WTC11 (cell line): Measurements from ENCODE around the gene OTC. TPM values are rescaled to one million over a fixed set of nuclear protein-coding genes. Genes with fewer than 3 reads are reported as not detected.

Source experiments
- ATAC-seq: fragments of 200-7000 bp; cut with Tn5 transposase; 2 replicates; pipeline ENCODE4 v1.10.0; 2021; ENCODE audit warnings: mild to moderate bottlenecking, moderate library complexity
- CTCF ChIA-PET: fragments of 300-600 bp; sonication (Branson Sonifier 250); formaldehyde crosslinking; loops from one replicate; lab custom pipeline; 2021; ENCODE audit warnings: antibody characterized with exemption; lab: Charles Lee
- POLR2A ChIA-PET: fragments of 350-600 bp; sonication (Branson Sonifier 250); formaldehyde crosslinking; loops from one replicate; lab custom pipeline; 2021; ENCODE audit warnings: antibody characterized with exemption; lab: Charles Lee
- DNase-seq: peaks from one replicate; pipeline ENCODE4 v3.0.0; 2021; ENCODE audit warnings: low spot score
- H3K27ac Mint-ChIP-seq: 2 replicates; pipeline ENCODE4 v1.8.0; 2021; ENCODE audit warnings: mixed read lengths
- H3K27me3 Mint-ChIP-seq: 2 replicates; pipeline ENCODE4 v1.8.0; 2021; ENCODE audit warnings: low read depth, mild to moderate bottlenecking, moderate library complexity, mixed read lengths
- H3K36me3 Mint-ChIP-seq: 2 replicates; pipeline ENCODE4 v1.8.0; 2021; ENCODE audit warnings: mixed read lengths
- H3K4me1 Mint-ChIP-seq: 2 replicates; pipeline ENCODE4 v1.8.0; 2022; ENCODE audit warnings: mixed read lengths
- H3K4me3 Mint-ChIP-seq: 2 replicates; pipeline ENCODE4 v1.8.0; 2021; ENCODE audit warnings: mild to moderate bottlenecking, moderate library complexity, mixed read lengths
- H3K9me3 Mint-ChIP-seq: 2 replicates; pipeline ENCODE4 v1.8.0; 2021; ENCODE audit warnings: mixed read lengths
- JUN ChIP-seq: sonication (generic); formaldehyde crosslinking; IDR thresholded peaks from 2 replicates; pipeline ENCODE4 v1.8.0; 2023; ENCODE audit warnings: mild to moderate bottlenecking, missing genetic modification reagents
- KAT7 ChIP-seq: sonication (generic); formaldehyde crosslinking; IDR thresholded peaks from 2 replicates; pipeline ENCODE4 v1.8.1; 2023; ENCODE audit warnings: missing genetic modification reagents, mild to moderate bottlenecking, borderline replicate concordance
- MYBL2 ChIP-seq: sonication (generic); formaldehyde crosslinking; IDR thresholded peaks from 2 replicates; pipeline ENCODE4 v1.8.1; 2023; ENCODE audit warnings: mild to moderate bottlenecking, moderate library complexity, missing genetic modification reagents
- NR1H2 ChIP-seq: sonication (generic); formaldehyde crosslinking; IDR thresholded peaks from 2 replicates; pipeline ENCODE4 v1.9.0; 2021; ENCODE audit warnings: mild to moderate bottlenecking, moderate library complexity, missing genetic modification reagents
- SP1 ChIP-seq: sonication (generic); formaldehyde crosslinking; conservative IDR thresholded peaks from 2 replicates; pipeline ENCODE4 v1.8.1; 2022; ENCODE audit warnings: missing genetic modification reagents
- ZNF219 ChIP-seq: sonication (generic); formaldehyde crosslinking; IDR thresholded peaks from 2 replicates; pipeline ENCODE4 v1.8.0; 2023; ENCODE audit warnings: missing genetic modification reagents, mild to moderate bottlenecking, borderline replicate concordance
- ZNF396 ChIP-seq: fragments of 250-450 bp; sonication (Bioruptor Pico); IDR thresholded peaks from 2 replicates; pipeline ENCODE4 v1.8.0; 2021; ENCODE audit warnings: mild to moderate bottlenecking, moderate library complexity, borderline replicate concordance
- ZNF416 ChIP-seq: fragments of 250-450 bp; sonication (Bioruptor Pico); IDR thresholded peaks from 2 replicates; pipeline ENCODE4 v1.9.0; 2021; ENCODE audit warnings: mild to moderate bottlenecking, inconsistent platforms
- total RNA-seq: library from RNA; stranded (reverse); gene quantifications from 3 replicates; pipeline ENCODE4 v1.2.3, GENCODE V29; 2021
- TF ChIP-seq, protein P1 (sequence below): sonication (generic); formaldehyde crosslinking; IDR thresholded peaks from 2 replicates; pipeline ENCODE4 v1.8.0; 2023; ENCODE audit warnings: mild to moderate bottlenecking, missing genetic modification reagents
- TF ChIP-seq, protein P2 (sequence below): fragments of 250-450 bp; sonication (Bioruptor Pico); IDR thresholded peaks from 2 replicates; pipeline ENCODE4 v1.9.0; 2021; ENCODE audit warnings: mild to moderate bottlenecking
- TF ChIP-seq, protein P3 (sequence below): sonication (generic); formaldehyde crosslinking; IDR thresholded peaks from 2 replicates; pipeline ENCODE4 v1.8.1; 2023; ENCODE audit warnings: mild to moderate bottlenecking, missing genetic modification reagents, borderline replicate concordance
- TF ChIP-seq, protein P4 (sequence below): fragments of 250-450 bp; sonication (Bioruptor Pico); IDR thresholded peaks from 2 replicates; pipeline ENCODE4 v2.1.2; 2022; ENCODE audit warnings: mild to moderate bottlenecking, moderate library complexity
- TF ChIP-seq, protein P5 (sequence below): sonication (generic); formaldehyde crosslinking; IDR thresholded peaks from 2 replicates; pipeline ENCODE4 v1.8.0; 2022; ENCODE audit warnings: missing genetic modification reagents
- TF ChIP-seq, protein P6 (sequence below): fragments of 250-450 bp; sonication (Bioruptor Pico); IDR thresholded peaks from 2 replicates; pipeline ENCODE4 v1.8.0; 2021; ENCODE audit warnings: mild to moderate bottlenecking

Gene OTC
- total RNA-seq, 1 experiment from 2014 or later: not detected

DNA sequence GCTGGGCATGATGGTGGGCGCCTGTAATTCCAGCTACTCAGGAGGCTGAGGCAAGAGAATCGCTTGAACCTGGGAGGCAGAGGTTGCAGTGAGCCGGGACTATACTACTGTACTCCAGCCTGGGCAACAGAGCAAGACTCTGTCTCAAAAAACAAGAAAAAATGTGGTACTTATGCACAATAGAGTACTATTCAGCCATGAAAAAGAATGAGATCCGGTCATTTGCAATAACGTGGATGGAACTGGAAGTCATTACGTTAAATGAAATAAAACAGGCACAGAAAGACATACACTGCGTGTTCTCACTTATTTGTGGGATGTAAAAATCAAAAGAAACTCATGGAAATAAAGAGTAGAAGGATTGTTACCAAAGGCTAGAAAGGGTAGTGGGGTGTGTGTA, 37.2 kb upstream of the OTC start (continued):
- TF ChIP-seq, protein P1, sequence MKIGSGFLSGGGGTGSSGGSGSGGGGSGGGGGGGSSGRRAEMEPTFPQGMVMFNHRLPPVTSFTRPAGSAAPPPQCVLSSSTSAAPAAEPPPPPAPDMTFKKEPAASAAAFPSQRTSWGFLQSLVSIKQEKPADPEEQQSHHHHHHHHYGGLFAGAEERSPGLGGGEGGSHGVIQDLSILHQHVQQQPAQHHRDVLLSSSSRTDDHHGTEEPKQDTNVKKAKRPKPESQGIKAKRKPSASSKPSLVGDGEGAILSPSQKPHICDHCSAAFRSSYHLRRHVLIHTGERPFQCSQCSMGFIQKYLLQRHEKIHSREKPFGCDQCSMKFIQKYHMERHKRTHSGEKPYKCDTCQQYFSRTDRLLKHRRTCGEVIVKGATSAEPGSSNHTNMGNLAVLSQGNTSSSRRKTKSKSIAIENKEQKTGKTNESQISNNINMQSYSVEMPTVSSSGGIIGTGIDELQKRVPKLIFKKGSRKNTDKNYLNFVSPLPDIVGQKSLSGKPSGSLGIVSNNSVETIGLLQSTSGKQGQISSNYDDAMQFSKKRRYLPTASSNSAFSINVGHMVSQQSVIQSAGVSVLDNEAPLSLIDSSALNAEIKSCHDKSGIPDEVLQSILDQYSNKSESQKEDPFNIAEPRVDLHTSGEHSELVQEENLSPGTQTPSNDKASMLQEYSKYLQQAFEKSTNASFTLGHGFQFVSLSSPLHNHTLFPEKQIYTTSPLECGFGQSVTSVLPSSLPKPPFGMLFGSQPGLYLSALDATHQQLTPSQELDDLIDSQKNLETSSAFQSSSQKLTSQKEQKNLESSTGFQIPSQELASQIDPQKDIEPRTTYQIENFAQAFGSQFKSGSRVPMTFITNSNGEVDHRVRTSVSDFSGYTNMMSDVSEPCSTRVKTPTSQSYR: no peak
- TF ChIP-seq, protein P2, sequence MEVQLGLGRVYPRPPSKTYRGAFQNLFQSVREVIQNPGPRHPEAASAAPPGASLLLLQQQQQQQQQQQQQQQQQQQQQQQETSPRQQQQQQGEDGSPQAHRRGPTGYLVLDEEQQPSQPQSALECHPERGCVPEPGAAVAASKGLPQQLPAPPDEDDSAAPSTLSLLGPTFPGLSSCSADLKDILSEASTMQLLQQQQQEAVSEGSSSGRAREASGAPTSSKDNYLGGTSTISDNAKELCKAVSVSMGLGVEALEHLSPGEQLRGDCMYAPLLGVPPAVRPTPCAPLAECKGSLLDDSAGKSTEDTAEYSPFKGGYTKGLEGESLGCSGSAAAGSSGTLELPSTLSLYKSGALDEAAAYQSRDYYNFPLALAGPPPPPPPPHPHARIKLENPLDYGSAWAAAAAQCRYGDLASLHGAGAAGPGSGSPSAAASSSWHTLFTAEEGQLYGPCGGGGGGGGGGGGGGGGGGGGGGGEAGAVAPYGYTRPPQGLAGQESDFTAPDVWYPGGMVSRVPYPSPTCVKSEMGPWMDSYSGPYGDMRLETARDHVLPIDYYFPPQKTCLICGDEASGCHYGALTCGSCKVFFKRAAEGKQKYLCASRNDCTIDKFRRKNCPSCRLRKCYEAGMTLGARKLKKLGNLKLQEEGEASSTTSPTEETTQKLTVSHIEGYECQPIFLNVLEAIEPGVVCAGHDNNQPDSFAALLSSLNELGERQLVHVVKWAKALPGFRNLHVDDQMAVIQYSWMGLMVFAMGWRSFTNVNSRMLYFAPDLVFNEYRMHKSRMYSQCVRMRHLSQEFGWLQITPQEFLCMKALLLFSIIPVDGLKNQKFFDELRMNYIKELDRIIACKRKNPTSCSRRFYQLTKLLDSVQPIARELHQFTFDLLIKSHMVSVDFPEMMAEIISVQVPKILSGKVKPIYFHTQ (CRISPR knock-in tag): no peak
- TF ChIP-seq JUN (CRISPR knock-in tag) (no peak), NR1H2 (CRISPR knock-in tag) (no peak), SP1 (no peak)
- TF ChIP-seq, protein P3, sequence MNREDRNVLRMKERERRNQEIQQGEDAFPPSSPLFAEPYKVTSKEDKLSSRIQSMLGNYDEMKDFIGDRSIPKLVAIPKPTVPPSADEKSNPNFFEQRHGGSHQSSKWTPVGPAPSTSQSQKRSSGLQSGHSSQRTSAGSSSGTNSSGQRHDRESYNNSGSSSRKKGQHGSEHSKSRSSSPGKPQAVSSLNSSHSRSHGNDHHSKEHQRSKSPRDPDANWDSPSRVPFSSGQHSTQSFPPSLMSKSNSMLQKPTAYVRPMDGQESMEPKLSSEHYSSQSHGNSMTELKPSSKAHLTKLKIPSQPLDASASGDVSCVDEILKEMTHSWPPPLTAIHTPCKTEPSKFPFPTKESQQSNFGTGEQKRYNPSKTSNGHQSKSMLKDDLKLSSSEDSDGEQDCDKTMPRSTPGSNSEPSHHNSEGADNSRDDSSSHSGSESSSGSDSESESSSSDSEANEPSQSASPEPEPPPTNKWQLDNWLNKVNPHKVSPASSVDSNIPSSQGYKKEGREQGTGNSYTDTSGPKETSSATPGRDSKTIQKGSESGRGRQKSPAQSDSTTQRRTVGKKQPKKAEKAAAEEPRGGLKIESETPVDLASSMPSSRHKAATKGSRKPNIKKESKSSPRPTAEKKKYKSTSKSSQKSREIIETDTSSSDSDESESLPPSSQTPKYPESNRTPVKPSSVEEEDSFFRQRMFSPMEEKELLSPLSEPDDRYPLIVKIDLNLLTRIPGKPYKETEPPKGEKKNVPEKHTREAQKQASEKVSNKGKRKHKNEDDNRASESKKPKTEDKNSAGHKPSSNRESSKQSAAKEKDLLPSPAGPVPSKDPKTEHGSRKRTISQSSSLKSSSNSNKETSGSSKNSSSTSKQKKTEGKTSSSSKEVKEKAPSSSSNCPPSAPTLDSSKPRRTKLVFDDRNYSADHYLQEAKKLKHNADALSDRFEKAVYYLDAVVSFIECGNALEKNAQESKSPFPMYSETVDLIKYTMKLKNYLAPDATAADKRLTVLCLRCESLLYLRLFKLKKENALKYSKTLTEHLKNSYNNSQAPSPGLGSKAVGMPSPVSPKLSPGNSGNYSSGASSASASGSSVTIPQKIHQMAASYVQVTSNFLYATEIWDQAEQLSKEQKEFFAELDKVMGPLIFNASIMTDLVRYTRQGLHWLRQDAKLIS: no peak
- TF ChIP-seq, protein P4, sequence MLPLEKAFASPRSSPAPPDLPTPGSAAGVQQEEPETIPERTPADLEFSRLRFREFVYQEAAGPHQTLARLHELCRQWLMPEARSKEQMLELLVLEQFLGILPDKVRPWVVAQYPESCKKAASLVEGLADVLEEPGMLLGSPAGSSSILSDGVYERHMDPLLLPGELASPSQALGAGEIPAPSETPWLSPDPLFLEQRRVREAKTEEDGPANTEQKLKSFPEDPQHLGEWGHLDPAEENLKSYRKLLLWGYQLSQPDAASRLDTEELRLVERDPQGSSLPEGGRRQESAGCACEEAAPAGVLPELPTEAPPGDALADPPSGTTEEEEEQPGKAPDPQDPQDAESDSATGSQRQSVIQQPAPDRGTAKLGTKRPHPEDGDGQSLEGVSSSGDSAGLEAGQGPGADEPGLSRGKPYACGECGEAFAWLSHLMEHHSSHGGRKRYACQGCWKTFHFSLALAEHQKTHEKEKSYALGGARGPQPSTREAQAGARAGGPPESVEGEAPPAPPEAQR (CRISPR knock-in tag): no peak

DNA sequence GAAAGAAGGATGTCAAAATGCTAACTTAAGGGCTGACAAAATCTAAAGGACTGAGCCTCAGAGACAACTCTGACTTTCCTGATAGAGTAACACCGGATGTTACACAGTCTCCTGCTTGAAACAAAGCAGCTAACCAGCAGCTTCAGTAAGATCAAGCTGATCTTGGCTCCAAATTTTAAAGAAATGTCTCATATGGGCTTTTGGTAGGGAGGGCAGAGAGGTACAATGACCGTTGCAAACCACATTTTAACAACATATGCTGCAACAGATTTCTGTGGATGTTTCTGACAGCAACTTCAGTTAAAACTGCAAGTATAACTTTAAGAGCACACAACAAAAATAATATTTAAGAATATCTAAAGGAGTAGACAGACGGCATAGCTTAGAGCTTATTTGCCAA, 34.2 kb upstream of the OTC start:
- H3K27me3 Mint-ChIP-seq: no peaks in the 10 kb centered on the region
- no peak overlapping the region for H3K4me3 Mint-ChIP-seq
- H3K36me3 Mint-ChIP-seq: no peaks in the 10 kb centered on the region
- ChIA-PET POLR2A (interaction anchor here (1.0 kb wide), 1 partner anchor 9 kb away, joined by 3 read pairs; the partner anchor contains the start of gene RPGR), CTCF (no interaction called here)
- peaks cover 13% of the 10 kb centered on the region for H3K4me1 Mint-ChIP-seq
- ATAC-seq (no peak), DNase-seq (no peak)
- H3K27ac Mint-ChIP-seq: no peak overlapping the region
- no peaks in the 10 kb centered on the region for H3K9me3 Mint-ChIP-seq
- no peak for TF ChIP-seq ZNF396 (CRISPR knock-in tag)
- TF ChIP-seq MYBL2: no peak
- TF ChIP-seq, protein P5, sequence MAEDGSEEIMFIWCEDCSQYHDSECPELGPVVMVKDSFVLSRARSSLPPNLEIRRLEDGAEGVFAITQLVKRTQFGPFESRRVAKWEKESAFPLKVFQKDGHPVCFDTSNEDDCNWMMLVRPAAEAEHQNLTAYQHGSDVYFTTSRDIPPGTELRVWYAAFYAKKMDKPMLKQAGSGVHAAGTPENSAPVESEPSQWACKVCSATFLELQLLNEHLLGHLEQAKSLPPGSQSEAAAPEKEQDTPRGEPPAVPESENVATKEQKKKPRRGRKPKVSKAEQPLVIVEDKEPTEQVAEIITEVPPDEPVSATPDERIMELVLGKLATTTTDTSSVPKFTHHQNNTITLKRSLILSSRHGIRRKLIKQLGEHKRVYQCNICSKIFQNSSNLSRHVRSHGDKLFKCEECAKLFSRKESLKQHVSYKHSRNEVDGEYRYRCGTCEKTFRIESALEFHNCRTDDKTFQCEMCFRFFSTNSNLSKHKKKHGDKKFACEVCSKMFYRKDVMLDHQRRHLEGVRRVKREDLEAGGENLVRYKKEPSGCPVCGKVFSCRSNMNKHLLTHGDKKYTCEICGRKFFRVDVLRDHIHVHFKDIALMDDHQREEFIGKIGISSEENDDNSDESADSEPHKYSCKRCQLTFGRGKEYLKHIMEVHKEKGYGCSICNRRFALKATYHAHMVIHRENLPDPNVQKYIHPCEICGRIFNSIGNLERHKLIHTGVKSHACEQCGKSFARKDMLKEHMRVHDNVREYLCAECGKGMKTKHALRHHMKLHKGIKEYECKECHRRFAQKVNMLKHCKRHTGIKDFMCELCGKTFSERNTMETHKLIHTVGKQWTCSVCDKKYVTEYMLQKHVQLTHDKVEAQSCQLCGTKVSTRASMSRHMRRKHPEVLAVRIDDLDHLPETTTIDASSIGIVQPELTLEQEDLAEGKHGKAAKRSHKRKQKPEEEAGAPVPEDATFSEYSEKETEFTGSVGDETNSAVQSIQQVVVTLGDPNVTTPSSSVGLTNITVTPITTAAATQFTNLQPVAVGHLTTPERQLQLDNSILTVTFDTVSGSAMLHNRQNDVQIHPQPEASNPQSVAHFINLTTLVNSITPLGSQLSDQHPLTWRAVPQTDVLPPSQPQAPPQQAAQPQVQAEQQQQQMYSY (CRISPR knock-in tag): no peak
- TF ChIP-seq, protein P6, sequence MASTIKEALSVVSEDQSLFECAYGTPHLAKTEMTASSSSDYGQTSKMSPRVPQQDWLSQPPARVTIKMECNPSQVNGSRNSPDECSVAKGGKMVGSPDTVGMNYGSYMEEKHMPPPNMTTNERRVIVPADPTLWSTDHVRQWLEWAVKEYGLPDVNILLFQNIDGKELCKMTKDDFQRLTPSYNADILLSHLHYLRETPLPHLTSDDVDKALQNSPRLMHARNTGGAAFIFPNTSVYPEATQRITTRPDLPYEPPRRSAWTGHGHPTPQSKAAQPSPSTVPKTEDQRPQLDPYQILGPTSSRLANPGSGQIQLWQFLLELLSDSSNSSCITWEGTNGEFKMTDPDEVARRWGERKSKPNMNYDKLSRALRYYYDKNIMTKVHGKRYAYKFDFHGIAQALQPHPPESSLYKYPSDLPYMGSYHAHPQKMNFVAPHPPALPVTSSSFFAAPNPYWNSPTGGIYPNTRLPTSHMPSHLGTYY (CRISPR knock-in tag): no peak
- TF ChIP-seq KAT7 (CRISPR knock-in tag): no peak
- TF ChIP-seq ZNF219: no peak
- TF ChIP-seq ZNF416 (CRISPR knock-in tag): no peak
- TF ChIP-seq, protein P4 (CRISPR knock-in tag): no peak
